Activated CD8-positive, alpha-beta T cell treated with anti-CD3 and anti-CD28 coated beads for 36 hours (primary cell): ENCODE results near the gene PLCL2. TPM values are rescaled to one million over a fixed set of nuclear protein-coding genes. Genes with fewer than 3 reads are reported as not detected.

ENCODE experiments used
- ATAC-seq: fragments of 200-7000 bp; cut with Tn5 transposase; one replicate; pipeline ENCODE4 v1.10.0; 2021; ENCODE audit warnings: mild to moderate bottlenecking, moderate library complexity
- CTCF ChIA-PET: fragments of 350-600 bp; sonication (Branson Sonifier 250); formaldehyde crosslinking; loops from one replicate; lab custom pipeline; 2021; ENCODE audit warnings: antibody characterized with exemption; lab: Charles Lee
- POLR2A ChIA-PET: fragments of 350-600 bp; sonication (Branson Sonifier 250); formaldehyde crosslinking; loops from one replicate; lab custom pipeline; 2021; ENCODE audit warnings: antibody characterized with exemption; lab: Charles Lee
- DNase-seq: peaks from one replicate; pipeline ENCODE4 v3.0.0-alpha.2; 2020
- H3K27ac Mint-ChIP-seq: one replicate; pipeline ENCODE4 v1.8.0; 2021; ENCODE audit warnings: mild to moderate bottlenecking, mixed read lengths
- H3K27me3 Mint-ChIP-seq: one replicate; pipeline ENCODE4 v1.8.0; 2021; ENCODE audit warnings: mixed read lengths
- H3K36me3 Mint-ChIP-seq: one replicate; pipeline ENCODE4 v1.8.0; 2021; ENCODE audit warnings: low read depth, mixed read lengths
- H3K4me1 Mint-ChIP-seq: one replicate; pipeline ENCODE4 v1.8.0; 2021; ENCODE audit warnings: low read depth, mixed read lengths
- H3K4me3 Mint-ChIP-seq: one replicate; pipeline ENCODE4 v1.8.0; 2021; ENCODE audit warnings: mild to moderate bottlenecking, moderate library complexity, mixed read lengths
- H3K9me3 Mint-ChIP-seq: one replicate; pipeline ENCODE4 v1.8.0; 2021; ENCODE audit warnings: mixed read lengths
- intact Hi-C: fragments of 100-400 bp; cut with micrococcal nuclease; formaldehyde crosslinking; loops from one replicate; pipeline ENCODE4 v1.10.0; 2022
- total RNA-seq, 2 experiments: library from RNA; stranded (reverse); gene quantifications; one replicate each; pipeline ENCODE4 v1.2.3, GENCODE V29; 2021
- TF ChIP-seq, protein P1 (sequence below): fragments of 200-600 bp; IDR thresholded peaks from one replicate; pipeline ENCODE4 v1.8.0; 2022; ENCODE audit warnings: antibody characterized with exemption, mild to moderate bottlenecking

Gene PLCL2
- total RNA-seq, 2 experiments from 2014 or later = 19.4 to 19.7 TPM

DNA sequence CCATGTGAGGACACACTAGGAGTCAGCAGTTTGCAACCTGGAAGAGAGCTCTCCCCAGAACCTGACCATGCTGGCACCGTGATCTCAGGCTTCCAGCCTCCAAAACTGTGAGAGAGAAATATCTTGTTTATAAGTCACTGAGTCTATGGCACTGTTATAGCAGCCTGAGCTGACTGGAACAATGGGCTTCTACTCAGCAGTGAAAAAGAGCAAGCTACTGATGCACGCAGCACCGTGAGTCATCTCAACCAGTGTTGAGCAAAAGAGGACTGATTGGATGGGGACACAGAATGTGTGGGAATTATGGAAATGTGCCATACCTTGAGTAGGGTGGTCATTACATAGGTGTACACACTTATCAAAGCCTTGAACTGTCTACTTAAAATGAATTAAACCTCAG, 230.4 kb downstream of the PLCL2 start:
- Mint-ChIP-seq H3K36me3 (no peaks in the 10 kb centered on the region), H3K4me1 (peaks cover 8% of the 10 kb centered on the region), H3K4me3 (no peak overlapping the region), H3K27me3 (no peaks in the 10 kb centered on the region), H3K27ac (no peak overlapping the region), H3K9me3 (no peaks in the 10 kb centered on the region)
- CTCF ChIA-PET = no interaction called here
- intact Hi-C loops = no loop called here
- ATAC-seq = no peak
- TF ChIP-seq, protein P1, sequence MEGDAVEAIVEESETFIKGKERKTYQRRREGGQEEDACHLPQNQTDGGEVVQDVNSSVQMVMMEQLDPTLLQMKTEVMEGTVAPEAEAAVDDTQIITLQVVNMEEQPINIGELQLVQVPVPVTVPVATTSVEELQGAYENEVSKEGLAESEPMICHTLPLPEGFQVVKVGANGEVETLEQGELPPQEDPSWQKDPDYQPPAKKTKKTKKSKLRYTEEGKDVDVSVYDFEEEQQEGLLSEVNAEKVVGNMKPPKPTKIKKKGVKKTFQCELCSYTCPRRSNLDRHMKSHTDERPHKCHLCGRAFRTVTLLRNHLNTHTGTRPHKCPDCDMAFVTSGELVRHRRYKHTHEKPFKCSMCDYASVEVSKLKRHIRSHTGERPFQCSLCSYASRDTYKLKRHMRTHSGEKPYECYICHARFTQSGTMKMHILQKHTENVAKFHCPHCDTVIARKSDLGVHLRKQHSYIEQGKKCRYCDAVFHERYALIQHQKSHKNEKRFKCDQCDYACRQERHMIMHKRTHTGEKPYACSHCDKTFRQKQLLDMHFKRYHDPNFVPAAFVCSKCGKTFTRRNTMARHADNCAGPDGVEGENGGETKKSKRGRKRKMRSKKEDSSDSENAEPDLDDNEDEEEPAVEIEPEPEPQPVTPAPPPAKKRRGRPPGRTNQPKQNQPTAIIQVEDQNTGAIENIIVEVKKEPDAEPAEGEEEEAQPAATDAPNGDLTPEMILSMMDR = no peak
- no peak for DNase-seq
- POLR2A ChIA-PET = interaction anchor here (0.7 kb wide), 1 partner anchor 8 kb away, joined by 3 read pairs; no protein-coding TSS in a partner anchor

DNA sequence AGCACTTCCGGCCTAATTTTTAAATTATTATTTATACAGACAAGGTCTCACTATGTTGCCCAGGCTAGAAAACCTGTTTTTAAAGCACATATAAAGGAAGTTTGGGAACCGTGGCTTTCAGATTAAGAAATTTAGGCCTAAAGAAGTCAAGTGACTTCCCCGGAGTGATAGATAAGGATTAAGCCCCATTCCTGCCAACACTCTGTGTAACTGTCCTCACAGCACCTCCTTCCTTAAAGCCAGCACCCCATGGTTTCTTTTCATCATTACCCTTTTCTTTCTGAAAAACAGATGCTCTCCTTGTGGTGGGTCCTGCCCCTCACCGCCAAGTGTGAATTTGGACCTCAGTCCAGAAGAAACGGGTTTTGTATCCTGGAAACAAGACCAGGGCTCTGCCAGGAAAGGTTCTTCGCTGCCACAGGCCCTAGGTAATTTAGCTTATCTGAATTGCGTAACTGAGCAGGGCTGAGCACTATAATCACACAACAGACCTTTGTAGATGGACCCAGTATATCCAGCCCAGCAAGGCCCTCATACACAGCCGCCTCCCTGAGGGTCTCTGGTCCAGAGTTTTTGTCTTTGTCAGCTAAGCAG, 231.3 kb downstream of the PLCL2 start:
- CTCF ChIA-PET = interaction anchor here (0.6 kb wide), 1 partner anchor 1368 kb away, joined by 3 read pairs; no protein-coding TSS in a partner anchor
- H3K27ac Mint-ChIP-seq = no peak overlapping the region
- DNase-seq (no peak), ATAC-seq (no peak)
- POLR2A ChIA-PET = no interaction called here
- intact Hi-C loops = no loop called here
- TF ChIP-seq, protein P1 = no peak
- peaks cover 6% of the 10 kb centered on the region for H3K4me1 Mint-ChIP-seq
- H3K4me3 Mint-ChIP-seq = no peak overlapping the region
- no peaks in the 10 kb centered on the region for H3K9me3 Mint-ChIP-seq
- no peaks in the 10 kb centered on the region for H3K36me3 Mint-ChIP-seq
- H3K27me3 Mint-ChIP-seq = no peaks in the 10 kb centered on the region

DNA sequence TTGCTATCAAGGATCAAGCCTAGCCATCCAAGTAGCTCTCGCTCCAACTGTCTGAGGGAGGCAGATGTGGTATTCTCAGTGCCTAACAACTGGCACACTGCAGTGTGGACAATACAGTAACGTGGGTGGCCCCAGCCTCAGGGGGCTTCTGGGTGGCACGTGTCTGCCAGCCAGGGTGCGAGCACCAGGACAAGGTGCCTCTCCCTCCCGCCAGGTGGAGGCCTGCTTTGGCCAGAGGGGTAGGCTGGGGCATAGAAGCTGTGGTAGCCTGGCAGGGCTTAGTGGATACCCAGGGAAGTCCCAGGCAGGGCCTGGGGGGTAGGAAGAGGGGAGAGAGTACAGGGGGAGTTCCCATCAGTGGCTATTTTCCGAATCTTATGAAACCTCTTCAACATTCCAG, 234.0 kb downstream of the PLCL2 start:
- Mint-ChIP-seq H3K4me3 (no peak overlapping the region), H3K9me3 (peaks cover 4% of the 10 kb centered on the region), H3K36me3 (peaks cover 4% of the 10 kb centered on the region), H3K27me3 (no peaks in the 10 kb centered on the region), H3K27ac (no peak overlapping the region), H3K4me1 (no peaks in the 10 kb centered on the region)
- ChIA-PET POLR2A (no interaction called here), CTCF (no interaction called here)
- ATAC-seq = no peak
- TF ChIP-seq, protein P1 = no peak
- DNase-seq = no peak
- intact Hi-C loops = no loop called here

DNA sequence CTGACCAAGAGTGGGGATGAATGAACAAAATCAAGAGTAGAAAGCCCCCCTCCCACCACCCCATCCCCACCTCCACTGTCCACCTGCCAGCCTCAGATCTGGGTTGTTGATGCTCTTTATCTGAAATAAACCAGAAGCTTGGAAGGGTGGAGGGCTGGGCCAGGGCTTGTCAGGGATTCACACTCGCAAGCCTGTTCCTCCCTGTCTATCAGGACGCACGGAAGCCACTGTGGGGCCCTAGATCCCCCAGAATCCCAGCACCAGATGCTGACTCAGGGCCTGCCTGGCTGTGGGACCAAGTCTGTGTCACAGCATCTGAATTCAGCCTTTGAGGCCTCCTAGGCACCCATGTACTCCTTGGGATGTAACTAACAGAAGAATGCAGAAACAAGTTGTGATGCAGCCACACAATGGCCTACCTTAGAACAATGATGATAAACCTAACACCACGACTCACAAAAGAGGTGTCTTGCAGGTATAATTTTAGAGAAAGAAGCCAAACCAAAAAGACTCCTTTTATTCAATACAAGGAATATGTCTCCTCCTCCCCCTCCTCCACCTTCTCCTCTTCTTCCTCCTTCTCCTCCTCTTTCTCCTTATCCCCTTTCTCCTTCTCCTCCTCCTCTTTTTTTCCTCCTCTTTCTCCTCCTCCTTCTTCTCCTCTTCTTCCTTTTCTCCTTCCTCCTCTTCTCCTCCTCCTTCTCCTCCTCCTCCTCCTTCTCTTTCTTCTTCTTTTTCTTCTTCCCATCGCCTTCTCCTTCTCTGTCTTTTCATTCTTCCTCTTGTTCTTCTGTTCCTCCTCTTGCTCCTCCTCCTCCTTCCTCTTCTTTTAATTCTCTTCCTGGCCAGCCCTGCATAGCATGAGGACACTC, 234.7 kb downstream of the PLCL2 start:
- Mint-ChIP-seq H3K27ac (no peak overlapping the region), H3K9me3 (peaks cover 4% of the 10 kb centered on the region), H3K4me3 (no peak overlapping the region), H3K4me1 (no peaks in the 10 kb centered on the region), H3K27me3 (no peaks in the 10 kb centered on the region), H3K36me3 (peaks cover 4% of the 10 kb centered on the region)
- ChIA-PET POLR2A (interaction anchor here (0.6 kb wide), 1 partner anchor 307 kb away, joined by 3 read pairs; no protein-coding TSS in a partner anchor), CTCF (no interaction called here)
- TF ChIP-seq, protein P1 = no peak
- DNase-seq (no peak), ATAC-seq (no peak)
- intact Hi-C loops = no loop called here

DNA sequence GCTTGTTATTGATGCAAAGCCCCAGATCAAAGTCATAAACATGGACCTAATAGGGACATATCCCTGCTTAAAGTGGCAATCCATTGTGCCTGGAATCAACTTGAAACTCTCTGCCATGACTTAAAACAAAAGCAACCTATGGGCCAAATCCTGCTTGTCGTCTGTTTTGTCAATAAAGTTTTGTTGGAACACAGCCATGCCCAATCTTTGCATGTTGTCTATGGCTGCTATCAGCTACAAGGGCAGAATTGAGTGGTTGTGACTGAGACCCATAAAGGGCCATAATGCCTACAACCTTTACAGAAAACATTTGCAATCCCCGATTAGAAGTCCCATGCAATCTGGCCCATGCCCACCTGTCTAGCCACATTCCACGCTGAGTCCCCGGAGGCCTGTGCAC, 235.4 kb downstream of the PLCL2 start:
- H3K27me3 Mint-ChIP-seq = no peaks in the 10 kb centered on the region
- no peak overlapping the region for H3K27ac Mint-ChIP-seq
- H3K36me3 Mint-ChIP-seq = peaks cover 4% of the 10 kb centered on the region
- POLR2A ChIA-PET = interaction anchor here (0.6 kb wide), 1 partner anchor 306 kb away, joined by 3 read pairs; no protein-coding TSS in a partner anchor
- CTCF ChIA-PET = no interaction called here
- peaks cover 4% of the 10 kb centered on the region for H3K9me3 Mint-ChIP-seq
- ATAC-seq = no peak
- H3K4me1 Mint-ChIP-seq = no peaks in the 10 kb centered on the region
- DNase-seq = no peak
- intact Hi-C loops = no loop called here
- H3K4me3 Mint-ChIP-seq = no peak overlapping the region
- TF ChIP-seq, protein P1 = no peak
